B cell (primary cell): Measurements from ENCODE around the gene WEE1.

Experiments used
- CTCF ChIP-seq: fragments of 200-600 bp; IDR thresholded peaks from one replicate; pipeline ENCODE4 v1.8.0; 2022; ENCODE audit warnings: antibody characterized with exemption, mild to moderate bottlenecking
- EZH2 ChIP-seq: IDR thresholded peaks from 2 replicates; pipeline ENCODE4 v1.6.1; 2012; ENCODE audit warnings: borderline replicate concordance, low read depth, mild to moderate bottlenecking, moderate library complexity, low read length; ENCODE audit not compliant: insufficient read depth, poor library complexity, severe bottlenecking

GRCh38 chr11:9601037-9601875 lies 27.8 kb downstream of the WEE1 start:
- TF ChIP-seq CTCF, result no peak
- TF ChIP-seq EZH2, result no peak
